Measurements from ENCODE around the gene G6PC3. TPM values are rescaled to one million over a fixed set of nuclear protein-coding genes. Genes with fewer than 3 reads are reported as not detected.

G6PC3 gene
- total and polyA plus RNA-seq, 2 donors = 10.5 to 86.1 TPM

GRCh38 chr17:44121997-44122815, 51.7 kb downstream of the G6PC3 start:
- no peaks in the 10 kb centered on the region for H3K4me1 ChIP-seq (ENCODE audit: insufficient read depth)
- H3K27ac ChIP-seq (ENCODE audit: low read depth) = no peak overlapping the region
- H3K4me3 ChIP-seq (ENCODE audit: low read depth, low read length) = peak overlapping the region; percentile 97
- no peaks in the 10 kb centered on the region for H3K36me3 ChIP-seq (ENCODE audit: insufficient read depth)
- DNase-seq (ENCODE audit: extremely low spot score) = no peak
- WGBS = 33% methylated on average over 1 of the region's 1 CpG

DNA sequence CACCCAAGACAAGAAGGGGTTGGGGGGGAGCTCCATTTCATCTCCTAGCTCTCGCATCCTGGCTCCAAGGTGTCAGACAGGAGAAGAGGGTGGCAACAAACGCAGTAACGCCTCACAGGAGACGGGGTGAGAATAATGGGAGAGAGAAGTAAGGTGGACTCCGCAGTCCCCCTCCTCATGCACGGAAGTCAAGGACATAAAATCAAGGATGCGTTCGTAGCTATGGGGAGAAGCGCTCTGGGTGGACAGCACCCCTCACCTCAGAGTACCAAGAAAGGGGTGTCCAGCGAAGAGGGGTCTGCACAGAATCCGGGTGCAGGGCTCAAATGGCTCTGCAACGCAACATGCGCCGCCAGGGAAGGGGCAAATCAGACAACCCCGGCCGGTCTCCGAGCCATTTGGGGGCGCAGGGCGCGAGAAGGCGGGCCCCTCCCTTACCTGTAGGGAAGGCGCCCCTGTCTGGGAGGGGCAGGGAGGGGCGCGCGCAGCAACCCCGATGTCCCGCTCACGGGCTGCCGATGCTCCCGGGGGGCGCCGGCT, 52.4 kb downstream of the G6PC3 start:
- WGBS = under 1% methylated on average over 32 of the region's 32 CpGs
- Histone ChIP-seq H3K36me3 (ENCODE audit: insufficient read depth) (no peaks in the 10 kb centered on the region), H3K4me1 (ENCODE audit: insufficient read depth) (no peaks in the 10 kb centered on the region), H3K27ac (ENCODE audit: low read depth) (peak overlapping the region; percentile 92), H3K4me3 (ENCODE audit: low read depth, low read length) (peak overlapping the region; percentile 97)
- DNase-seq (ENCODE audit: extremely low spot score) = no peak

DNA sequence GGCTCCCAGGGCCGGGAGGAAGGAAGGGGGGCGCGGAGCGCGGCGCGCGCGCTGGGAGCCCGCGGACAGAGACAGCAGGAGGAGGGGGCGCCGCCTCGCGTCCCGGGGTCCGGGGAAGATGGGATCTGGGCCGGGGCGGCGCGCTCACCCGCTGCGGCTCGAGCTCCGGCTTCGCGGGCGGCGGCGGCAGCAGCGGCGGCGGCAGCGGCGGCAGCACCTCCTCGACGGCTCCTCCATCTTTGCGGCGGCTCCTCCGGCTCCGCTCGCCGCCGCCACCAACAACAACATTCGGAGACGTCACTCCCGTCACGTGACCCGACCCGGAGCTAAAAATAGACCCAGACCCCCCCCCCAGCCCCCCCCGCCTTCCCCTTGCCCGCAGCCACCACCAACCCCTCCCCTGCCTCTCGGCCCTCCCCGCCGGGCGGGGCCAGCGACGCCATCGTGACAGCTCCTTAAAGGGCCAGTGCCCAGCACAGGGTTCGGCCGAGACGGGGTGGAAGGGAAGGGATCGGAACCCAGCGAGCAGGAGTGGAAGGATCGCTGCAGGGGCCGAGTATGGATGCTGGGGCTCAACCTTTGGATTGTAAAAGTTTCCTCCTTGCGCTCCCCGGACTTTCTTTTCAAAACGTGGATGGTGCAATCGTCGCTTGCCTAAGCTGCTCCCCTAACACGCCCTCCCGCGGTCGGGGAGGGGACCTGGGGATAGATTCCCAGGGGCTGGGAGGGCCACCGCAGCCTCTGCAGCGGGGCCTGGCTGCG, 53.0 kb downstream of the G6PC3 start, which contains the start of gene HDAC5:
HDAC5 (minus strand) TSS at position 286 of the 762 bp plus-strand sequence. CDS start 6,126 bp downstream, outside the sequence.
- Histone ChIP-seq H3K4me3 (ENCODE audit: low read depth, low read length) (peak within 1 kb of the TSS; percentile 97), H3K27ac (ENCODE audit: low read depth) (peak within 1 kb of the TSS; percentile 92), H3K36me3 (ENCODE audit: insufficient read depth) (no peaks in the 10 kb centered on the region), H3K4me1 (ENCODE audit: insufficient read depth) (no peaks in the 10 kb centered on the region)
- WGBS = under 1% methylated on average over 78 of the region's 78 CpGs
- DNase-seq (ENCODE audit: extremely low spot score) = peak; percentile 89

GRCh38 chr17:44124118-44124438, 53.5 kb downstream of the G6PC3 start:
- Histone ChIP-seq H3K36me3 (ENCODE audit: insufficient read depth) (no peaks in the 10 kb centered on the region), H3K27ac (ENCODE audit: low read depth) (peak overlapping the region; percentile 4), H3K4me1 (ENCODE audit: insufficient read depth) (no peaks in the 10 kb centered on the region), H3K4me3 (ENCODE audit: low read depth, low read length) (peak overlapping the region; percentile 97)
- 4% methylated on average over 8 of the region's 8 CpGs for whole genome bisulfite sequencing
- no peak for DNase-seq (ENCODE audit: extremely low spot score)

Small RNA genes lying within 50 kb of the gene (small RNA-seq; reads per million reads assigned to genes)
- gene RF00012 = not detected

Other genes with a start within 250 kb of the G6PC3 start
- gene MPP3, start 237.6 kb upstream of the G6PC3 start, total RNA-seq = 12.1 TPM
- 5.4 TPM for gene MPP3, start 237.6 kb upstream of the G6PC3 start, polyA plus RNA-seq
- 0.58 TPM for gene CD300LG, start 223.6 kb upstream of the G6PC3 start, total RNA-seq
- 3.4 TPM for gene CD300LG, start 223.6 kb upstream of the G6PC3 start, polyA plus RNA-seq
- 3.7 TPM for gene MPP2, start 163.2 kb upstream of the G6PC3 start, total RNA-seq
- gene MPP2, start 163.2 kb upstream of the G6PC3 start, polyA plus RNA-seq = 14.9 TPM
- gene PPY, start 128.3 kb upstream of the G6PC3 start, total RNA-seq = not detected
- not detected for gene PPY, start 128.3 kb upstream of the G6PC3 start, polyA plus RNA-seq
- gene PYY, start 116.8 kb upstream of the G6PC3 start, total RNA-seq = not detected
- gene PYY, start 116.8 kb upstream of the G6PC3 start, polyA plus RNA-seq = not detected
- gene NAGS, start 66.1 kb upstream of the G6PC3 start, total RNA-seq = 0.90 TPM
- gene NAGS, start 66.1 kb upstream of the G6PC3 start, polyA plus RNA-seq = 2.1 TPM
- gene TMEM101, start 55.8 kb upstream of the G6PC3 start, total RNA-seq = 39.0 TPM
- gene TMEM101, start 55.8 kb upstream of the G6PC3 start, polyA plus RNA-seq = 39.7 TPM
- 17.2 TPM for gene LSM12, start 4.1 kb upstream of the G6PC3 start, total RNA-seq
- gene LSM12, start 4.1 kb upstream of the G6PC3 start, polyA plus RNA-seq = 20.9 TPM
- gene HDAC5, start 52.9 kb downstream of the G6PC3 start, total RNA-seq = 26.9 TPM
- gene HDAC5, start 52.9 kb downstream of the G6PC3 start, polyA plus RNA-seq = 43.3 TPM
- 1.5 TPM for gene HROB, start 71.2 kb downstream of the G6PC3 start, total RNA-seq
- gene HROB, start 71.2 kb downstream of the G6PC3 start, polyA plus RNA-seq = 0.87 TPM
- 0.69 TPM for gene ASB16, start 100.0 kb downstream of the G6PC3 start, total RNA-seq
- 1.2 TPM for gene ASB16, start 100.0 kb downstream of the G6PC3 start, polyA plus RNA-seq
- 20.2 TPM for gene TMUB2, start 116.2 kb downstream of the G6PC3 start, total RNA-seq
- 48.7 TPM for gene TMUB2, start 116.2 kb downstream of the G6PC3 start, polyA plus RNA-seq
- 20.0 TPM for gene ATXN7L3, start 129.1 kb downstream of the G6PC3 start, total RNA-seq
- gene ATXN7L3, start 129.1 kb downstream of the G6PC3 start, polyA plus RNA-seq = 47.4 TPM
- 54.4 TPM for gene UBTF, start 148.9 kb downstream of the G6PC3 start, total RNA-seq
- 76.9 TPM for gene UBTF, start 148.9 kb downstream of the G6PC3 start, polyA plus RNA-seq
- 6.7 TPM for gene SLC4A1, start 197.4 kb downstream of the G6PC3 start, total RNA-seq
- not detected for gene SLC4A1, start 197.4 kb downstream of the G6PC3 start, polyA plus RNA-seq
- gene RUNDC3A, start 237.9 kb downstream of the G6PC3 start, total RNA-seq = 2.0 TPM
- 1.8 TPM for gene RUNDC3A, start 237.9 kb downstream of the G6PC3 start, polyA plus RNA-seq

Data from urinary bladder (tissue), 4 donors.